MM.1S (cell line): Measurements from ENCODE around the gene MORN4.

ENCODE experiments used
- CTCF ChIP-seq: fragments of 300-600 bp; sonication (generic); IDR thresholded peaks from 2 replicates; pipeline ENCODE4 v1.5.1; 2016; ENCODE audit warnings: antibody characterized with exemption, low read length, mixed read lengths
- EZH2 ChIP-seq: fragments of 300-600 bp; sonication (generic); optimal IDR thresholded peaks from 2 replicates; pipeline ENCODE3; 2017; ENCODE audit warnings: low read depth, mild to moderate bottlenecking, antibody characterized with exemption, low read length, mixed read lengths

- TF ChIP-seq CTCF: no peak
- TF ChIP-seq EZH2: no peak
Observed at GRCh38 chr10:97570146-97570788, 63.0 kb downstream of the MORN4 start.
